ENCODE data around the gene TRAPPC5.

DNA sequence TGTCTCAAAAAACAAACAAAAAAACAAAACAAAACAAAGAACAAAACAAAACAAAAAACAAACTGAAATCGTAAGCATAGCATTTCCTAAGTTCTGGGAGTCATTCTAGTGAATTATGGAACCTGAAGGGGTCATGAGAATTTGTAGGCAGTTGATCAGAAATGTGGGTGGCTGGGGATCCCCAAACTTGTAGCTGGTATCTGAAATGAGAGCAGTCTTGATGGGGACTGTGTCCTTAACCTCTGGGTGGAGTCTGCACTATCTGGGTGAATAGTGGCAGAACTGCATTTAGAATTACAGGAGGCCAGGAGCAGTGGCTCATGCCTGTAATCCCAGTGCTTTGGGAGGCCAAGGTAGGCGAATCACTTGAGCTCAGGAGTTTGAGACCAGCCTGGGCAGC lies 45.2 kb downstream of the TRAPPC5 start:
- TF ChIP-seq, protein P1, sequence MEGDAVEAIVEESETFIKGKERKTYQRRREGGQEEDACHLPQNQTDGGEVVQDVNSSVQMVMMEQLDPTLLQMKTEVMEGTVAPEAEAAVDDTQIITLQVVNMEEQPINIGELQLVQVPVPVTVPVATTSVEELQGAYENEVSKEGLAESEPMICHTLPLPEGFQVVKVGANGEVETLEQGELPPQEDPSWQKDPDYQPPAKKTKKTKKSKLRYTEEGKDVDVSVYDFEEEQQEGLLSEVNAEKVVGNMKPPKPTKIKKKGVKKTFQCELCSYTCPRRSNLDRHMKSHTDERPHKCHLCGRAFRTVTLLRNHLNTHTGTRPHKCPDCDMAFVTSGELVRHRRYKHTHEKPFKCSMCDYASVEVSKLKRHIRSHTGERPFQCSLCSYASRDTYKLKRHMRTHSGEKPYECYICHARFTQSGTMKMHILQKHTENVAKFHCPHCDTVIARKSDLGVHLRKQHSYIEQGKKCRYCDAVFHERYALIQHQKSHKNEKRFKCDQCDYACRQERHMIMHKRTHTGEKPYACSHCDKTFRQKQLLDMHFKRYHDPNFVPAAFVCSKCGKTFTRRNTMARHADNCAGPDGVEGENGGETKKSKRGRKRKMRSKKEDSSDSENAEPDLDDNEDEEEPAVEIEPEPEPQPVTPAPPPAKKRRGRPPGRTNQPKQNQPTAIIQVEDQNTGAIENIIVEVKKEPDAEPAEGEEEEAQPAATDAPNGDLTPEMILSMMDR (IDR thresholded peaks at IDR 0.05), result no peak
- no peak for TF ChIP-seq POLR2A (IDR thresholded peaks at IDR 0.05)

All from suprapubic skin (tissue), 3 donors.